Ramos (cell line): ENCODE measurements around the gene LRRC39.
"Not testable (repeated sequence)": the region's sequence is repeated elsewhere in the genome, so short reads cannot be mapped to it uniquely, and the experiment has no call there.

ENCODE experiments used
- in situ Hi-C: fragments of 300-500 bp; cut with MboI; formaldehyde crosslinking; loops from one replicate; pipeline ENCODE4 v1.14.3; 2022; ENCODE audit warnings: low sequenced_read_pairs; ENCODE audit not compliant: unreplicated experiment

The LRRC39 gene

GRCh38 chr1:100178091-100178490, at the start of gene LRRC39:
TSS of gene LRRC39 (minus strand) at chr1:100178256. CDS start at chr1:100168516, 9,740 bp downstream.
- in situ Hi-C loops = no loop called here

GRCh38 chr1:100222428-100222827, 44.4 kb upstream of the LRRC39 start:
- in situ Hi-C loops = no loop called here

- in situ Hi-C loops = no loop called here
These were observed 41.8 kb upstream of the LRRC39 start for GRCh38 chr1:100219883-100220282.

- in situ Hi-C loops = no loop called here
These were observed 41.4 kb upstream of the LRRC39 start for GRCh38 chr1:100219457-100219856.

- in situ Hi-C loops = no loop called here
These were observed 39.8 kb upstream of the LRRC39 start for GRCh38 chr1:100217834-100218233.

- in situ Hi-C loops = no loop called here
These were observed 37.0 kb upstream of the LRRC39 start for GRCh38 chr1:100215101-100215500.

- in situ Hi-C loops = no loop called here
These were observed 35.1 kb upstream of the LRRC39 start for GRCh38 chr1:100213141-100213540.

GRCh38 chr1:100206301-100206700, 28.2 kb upstream of the LRRC39 start:
- in situ Hi-C loops = no loop called here

GRCh38 chr1:100205593-100205992, 27.5 kb upstream of the LRRC39 start:
- in situ Hi-C loops = not testable (repeated sequence)

- in situ Hi-C loops = not testable (repeated sequence)
These were observed 27.0 kb upstream of the LRRC39 start for GRCh38 chr1:100205103-100205502.

GRCh38 chr1:100202703-100203102, 24.6 kb upstream of the LRRC39 start:
- in situ Hi-C loops = not testable (repeated sequence)

GRCh38 chr1:100200060-100200459, 22.0 kb upstream of the LRRC39 start:
- in situ Hi-C loops = not testable (repeated sequence)

GRCh38 chr1:100198596-100198995, 20.5 kb upstream of the LRRC39 start:
- in situ Hi-C loops = no loop called here

- in situ Hi-C loops = no loop called here
These were observed 10.6 kb upstream of the LRRC39 start for GRCh38 chr1:100188617-100189016.

GRCh38 chr1:100187912-100188311, 9.9 kb upstream of the LRRC39 start:
- in situ Hi-C loops = no loop called here

- in situ Hi-C loops = no loop called here
These were observed 6.5 kb upstream of the LRRC39 start for GRCh38 chr1:100184536-100184935.

- in situ Hi-C loops = no loop called here
These were observed 5.3 kb upstream of the LRRC39 start for GRCh38 chr1:100183370-100183769.

- in situ Hi-C loops = no loop called here
These were observed 588 bp downstream of the LRRC39 start for GRCh38 chr1:100177295-100178041.

- in situ Hi-C loops = no loop called here
These were observed 10.0 kb downstream of the LRRC39 start for GRCh38 chr1:100168051-100168450.

GRCh38 chr1:100164702-100165101, 13.4 kb downstream of the LRRC39 start:
- in situ Hi-C loops = no loop called here

- in situ Hi-C loops = no loop called here
These were observed 13.8 kb downstream of the LRRC39 start for GRCh38 chr1:100164216-100164615.

GRCh38 chr1:100162881-100163280, 15.2 kb downstream of the LRRC39 start:
- in situ Hi-C loops = no loop called here
